Stomach (tissue), 19 donors: ENCODE results near the gene ANGEL2. TPM values are rescaled to one million over a fixed set of nuclear protein-coding genes. Genes with fewer than 3 reads are reported as not detected.

Experiments
- DNase-seq, 2 donors: peaks; one replicate each; pipeline versions ENCODE4 v3.0.0 to v3.0.0-alpha.2; 2013 to 2019
- H3K27ac ChIP-seq, 5 donors: fragments of 200-600 bp in 4 of 5; sonication (generic) in 4 of 5; one replicate each; pipeline ENCODE4 v1.5.1; 2013 to 2019; ENCODE audit warnings: mild to moderate bottlenecking in 1 of 5, moderate library complexity in 1 of 5
- H3K27me3 ChIP-seq, 3 donors: fragments of 200-600 bp; sonication (generic); one replicate each; pipeline ENCODE4 v1.5.1; 2017 to 2019; ENCODE audit warnings: mixed run types in 1 of 3
- H3K36me3 ChIP-seq, 4 donors: fragments of 200-600 bp; sonication (generic); 1 replicate in 3 of 4; 2 replicates in 1 of 4; pipeline ENCODE4 v1.5.1; 2016 to 2019
- H3K4me1 ChIP-seq, 4 donors: fragments of 200-600 bp; sonication (generic); one replicate each; pipeline ENCODE4 v1.5.1; 2016 to 2019
- H3K4me3 ChIP-seq, 4 donors: fragments of 200-600 bp; sonication (generic) in 3 of 4; one replicate each; pipeline ENCODE4 v1.5.1; 2016 to 2019; ENCODE audit warnings: mild to moderate bottlenecking in 1 of 4
- H3K9me3 ChIP-seq, 4 donors: fragments of 200-600 bp; sonication (generic); one replicate each; pipeline ENCODE4 v1.5.1; 2016 to 2019
- EP300 ChIP-seq: sonication (generic); formaldehyde crosslinking; IDR thresholded peaks from one replicate; pipeline ENCODE4 v1.6.1; 2017; ENCODE audit warnings: antibody characterized with exemption
- POLR2A ChIP-seq, 4 donors: fragments of 450-650 bp; IDR thresholded peaks; one replicate each; pipeline ENCODE4 v1.6.1; 2016; ENCODE audit warnings: antibody characterized with exemption in 4 of 4, control low read depth in 2 of 4, mild to moderate bottlenecking in 1 of 4, moderate library complexity in 1 of 4
- POLR2AphosphoS5 ChIP-seq, 3 donors: sonication (generic); formaldehyde crosslinking; IDR thresholded peaks; one replicate each; pipeline ENCODE4 v1.6.1; 2016; ENCODE audit warnings: antibody characterized with exemption in 3 of 3
- WGBS, 5 donors: extraction: QIAGEN DNeasy Blood & Tissue Kit in 3 of 5; methylation state at CpG; one replicate each; pipeline versions ENCODE4 v1.1.5 to v1.1.7; 2013 to 2018; 5-methylcytosine and 5-hydroxymethylcytosine counted together
- intact Hi-C: fragments of 100-400 bp; cut with DNase I; formaldehyde crosslinking; loops from one replicate; pipeline ENCODE4 v1.15.1; 2023; ENCODE audit warnings: low total_unique reads
- long read RNA-seq, 10 donors: transcript quantifications; one replicate each; lab custom pipeline, GENCODE V29; 2026
- polyA plus RNA-seq, 3 donors: library from polyadenylated mRNA; stranded (reverse); fragments of 200-250 nt; gene quantifications; one replicate each; pipeline ENCODE4 v1.2.3, GENCODE V29; 2013
- total RNA-seq, 5 donors: library from RNA; depleted of rRNA; stranded (reverse); fragments of >200 nt; gene quantifications; one replicate each; pipeline versions ENCODE4 v1.1.0 to v1.2.3, GENCODE V29; 2014 to 2016
- TF ChIP-seq, protein P1 (sequence below), 7 experiments: fragments of 450-650 bp in 4 of 7; fragments of 200-600 bp in 3 of 7; sonication (generic) in 3 of 7; IDR thresholded peaks; one replicate each; pipeline ENCODE4 v1.5.1; 2016 to 2019; ENCODE audit warnings: antibody characterized with exemption in 7 of 7, control low read depth in 2 of 7, mild to moderate bottlenecking in 1 of 7
- donor health status: healthy with polysubstance abuse.
- donor health status: Bipolar disorder and iron deficiency.
- donor health status: healthy.

The ANGEL2 gene, protein sequence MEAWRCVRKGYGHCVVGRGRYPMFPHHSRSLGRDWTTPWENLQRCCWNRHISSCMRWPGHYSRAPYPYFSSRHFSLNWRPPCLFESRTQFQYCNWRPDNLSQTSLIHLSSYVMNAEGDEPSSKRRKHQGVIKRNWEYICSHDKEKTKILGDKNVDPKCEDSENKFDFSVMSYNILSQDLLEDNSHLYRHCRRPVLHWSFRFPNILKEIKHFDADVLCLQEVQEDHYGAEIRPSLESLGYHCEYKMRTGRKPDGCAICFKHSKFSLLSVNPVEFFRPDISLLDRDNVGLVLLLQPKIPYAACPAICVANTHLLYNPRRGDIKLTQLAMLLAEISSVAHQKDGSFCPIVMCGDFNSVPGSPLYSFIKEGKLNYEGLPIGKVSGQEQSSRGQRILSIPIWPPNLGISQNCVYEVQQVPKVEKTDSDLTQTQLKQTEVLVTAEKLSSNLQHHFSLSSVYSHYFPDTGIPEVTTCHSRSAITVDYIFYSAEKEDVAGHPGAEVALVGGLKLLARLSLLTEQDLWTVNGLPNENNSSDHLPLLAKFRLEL
- total RNA-seq (100 to 1,000 TPM in 1 of 5 donors, 10 to 100 TPM in 3, 1 to 10 TPM in 1; 3.2 to 107 (median 51.9) TPM), polyA plus RNA-seq (1 to 10 TPM; 6.6 to 9.8 (median 9.3) TPM)
- long read RNA-seq, donor 1, full-length matches to known transcripts = 1 of 1 reads
- long read RNA-seq, donor 1, partial matches to known transcripts = 0 of 1 reads
- long read RNA-seq, donor 1, other reads (novel, unspliced or antisense) = 0 of 1 reads
- long read RNA-seq, donor 2, full-length matches to known transcripts = 2 of 2 reads
- long read RNA-seq, donor 2, partial matches to known transcripts = 0 of 2 reads
- long read RNA-seq, donor 2, other reads (novel, unspliced or antisense) = 0 of 2 reads
- long read RNA-seq, donor 3, partial matches to known transcripts = 0 of 3 reads
- long read RNA-seq, donor 3, other reads (novel, unspliced or antisense) = 0 of 3 reads
- long read RNA-seq, donor 4 = 0 reads
- long read RNA-seq, donor 5 = 0 reads
- long read RNA-seq, donor 6 = 0 reads
- long read RNA-seq, donor 7, full-length matches to known transcripts = 2 of 2 reads
- long read RNA-seq, donor 7, partial matches to known transcripts = 0 of 2 reads
- long read RNA-seq, donor 7, other reads (novel, unspliced or antisense) = 0 of 2 reads
- long read RNA-seq, donor 8, partial matches to known transcripts = 0 of 2 reads
- long read RNA-seq, donor 8, other reads (novel, unspliced or antisense) = 0 of 2 reads
- long read RNA-seq, donor 9, partial matches to known transcripts = 0 of 1 reads
- long read RNA-seq, donor 9, other reads (novel, unspliced or antisense) = 0 of 1 reads
- long read RNA-seq, donor 10 = 0 reads

- peak; percentile 77 to 94 (median 92) for TF ChIP-seq POLR2AphosphoS5 (IDR thresholded peaks at IDR 0.05)
- TF ChIP-seq EP300 = no peak
- peaks cover 11 to 32% (median 20%) of the 10 kb centered on the region in 4 donors for H3K4me1 ChIP-seq
- H3K27me3 ChIP-seq = no peaks in the 10 kb centered on the region
- intact Hi-C loops = no loop called here
- 0 to 1% (median 0%) methylated on average over 48 to 66 of the region's 66 CpGs for WGBS, 5 donors
- DNase-seq = peak; percentile 97 to 99
- H3K4me3 ChIP-seq = peak within 1 kb of the TSS; percentile 62 to 91 (median 77)
- H3K9me3 ChIP-seq = no peaks in the 10 kb centered on the region
- H3K27ac ChIP-seq = peak within 1 kb of the TSS; percentile 85 to 95 (median 92)
- peaks cover 0 to 23% (median 18%) of the 10 kb centered on the region in 4 donors for H3K36me3 ChIP-seq
Measured at GRCh38 chr1:213015099-213016050, at the start of gene ANGEL2. Gene ANGEL2, minus strand, starts transcription at chr1:213015867. Its CDS starts 196 bp downstream, at chr1:213015671.

DNA sequence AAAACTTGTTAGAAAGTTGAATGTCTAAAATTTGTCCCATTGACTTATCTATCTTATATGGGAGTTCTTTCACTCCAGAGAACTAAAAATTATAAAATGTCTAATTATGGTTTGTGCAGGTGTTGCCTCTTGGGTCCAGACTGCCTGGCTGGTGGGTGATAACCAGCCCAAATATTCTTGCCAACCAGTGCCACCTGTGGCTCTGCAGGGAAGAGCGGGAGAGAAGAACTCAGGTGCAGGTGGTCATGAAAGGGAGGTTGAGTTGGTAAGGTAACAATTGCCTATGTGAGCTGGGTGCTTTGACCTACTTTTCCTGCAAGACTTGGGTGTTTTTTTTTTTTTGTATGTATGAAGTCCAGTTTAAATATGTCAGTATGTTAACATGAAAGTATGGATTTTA lies 45.6 kb upstream of the ANGEL2 start:
- TF ChIP-seq EP300 = no peak
- TF ChIP-seq POLR2A (IDR thresholded peaks at IDR 0.05) = no peak
- TF ChIP-seq, protein P1, sequence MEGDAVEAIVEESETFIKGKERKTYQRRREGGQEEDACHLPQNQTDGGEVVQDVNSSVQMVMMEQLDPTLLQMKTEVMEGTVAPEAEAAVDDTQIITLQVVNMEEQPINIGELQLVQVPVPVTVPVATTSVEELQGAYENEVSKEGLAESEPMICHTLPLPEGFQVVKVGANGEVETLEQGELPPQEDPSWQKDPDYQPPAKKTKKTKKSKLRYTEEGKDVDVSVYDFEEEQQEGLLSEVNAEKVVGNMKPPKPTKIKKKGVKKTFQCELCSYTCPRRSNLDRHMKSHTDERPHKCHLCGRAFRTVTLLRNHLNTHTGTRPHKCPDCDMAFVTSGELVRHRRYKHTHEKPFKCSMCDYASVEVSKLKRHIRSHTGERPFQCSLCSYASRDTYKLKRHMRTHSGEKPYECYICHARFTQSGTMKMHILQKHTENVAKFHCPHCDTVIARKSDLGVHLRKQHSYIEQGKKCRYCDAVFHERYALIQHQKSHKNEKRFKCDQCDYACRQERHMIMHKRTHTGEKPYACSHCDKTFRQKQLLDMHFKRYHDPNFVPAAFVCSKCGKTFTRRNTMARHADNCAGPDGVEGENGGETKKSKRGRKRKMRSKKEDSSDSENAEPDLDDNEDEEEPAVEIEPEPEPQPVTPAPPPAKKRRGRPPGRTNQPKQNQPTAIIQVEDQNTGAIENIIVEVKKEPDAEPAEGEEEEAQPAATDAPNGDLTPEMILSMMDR (IDR thresholded peaks at IDR 0.05) = no peak
- no peak for TF ChIP-seq POLR2AphosphoS5 (IDR thresholded peaks at IDR 0.05)
- H3K4me3 ChIP-seq = no peak overlapping the region
- no peak for DNase-seq
- H3K27ac ChIP-seq = no peak overlapping the region
- intact Hi-C loops = no loop called here
- WGBS, 5 donors = 89 to 94% (median 91%) methylated on average over 1 of the region's 1 CpG
- H3K36me3 ChIP-seq = no peaks in the 10 kb centered on the region
- peaks cover 0 to 3% (median 0%) of the 10 kb centered on the region in 4 donors for H3K4me1 ChIP-seq
- no peaks in the 10 kb centered on the region for H3K27me3 ChIP-seq
- no peaks in the 10 kb centered on the region for H3K9me3 ChIP-seq

DNA sequence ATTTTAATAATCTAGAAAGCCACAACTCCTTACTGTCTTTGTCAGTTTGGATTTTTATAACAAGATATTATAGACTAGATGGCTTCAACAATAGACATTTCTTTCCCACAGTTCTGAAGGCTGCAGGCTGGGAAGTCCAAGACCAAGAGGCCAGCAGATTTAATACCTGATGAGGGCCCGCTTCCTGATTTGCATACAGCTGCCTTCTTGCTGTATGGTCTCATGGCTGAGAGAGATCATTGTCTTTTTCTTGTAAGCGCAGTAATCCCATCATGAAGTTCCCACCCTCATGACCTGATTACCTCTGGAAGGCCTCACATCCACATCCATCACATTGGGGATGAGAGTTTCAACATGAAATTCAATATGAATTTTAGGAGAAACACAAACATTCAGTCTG lies 45.2 kb upstream of the ANGEL2 start:
- intact Hi-C loops = no loop called here
- WGBS, 5 donors = 94 to 99% (median 96%) methylated on average over 2 of the region's 2 CpGs
- DNase-seq = no peak
- no peak for TF ChIP-seq POLR2A (IDR thresholded peaks at IDR 0.05)
- TF ChIP-seq POLR2AphosphoS5 (IDR thresholded peaks at IDR 0.05) = no peak
- no peak for TF ChIP-seq EP300
- H3K27me3 ChIP-seq = no peaks in the 10 kb centered on the region
- H3K4me1 ChIP-seq = no peaks in the 10 kb centered on the region
- H3K36me3 ChIP-seq = no peaks in the 10 kb centered on the region
- H3K4me3 ChIP-seq = no peak overlapping the region
- no peaks in the 10 kb centered on the region for H3K9me3 ChIP-seq
- no peak overlapping the region for H3K27ac ChIP-seq

DNA sequence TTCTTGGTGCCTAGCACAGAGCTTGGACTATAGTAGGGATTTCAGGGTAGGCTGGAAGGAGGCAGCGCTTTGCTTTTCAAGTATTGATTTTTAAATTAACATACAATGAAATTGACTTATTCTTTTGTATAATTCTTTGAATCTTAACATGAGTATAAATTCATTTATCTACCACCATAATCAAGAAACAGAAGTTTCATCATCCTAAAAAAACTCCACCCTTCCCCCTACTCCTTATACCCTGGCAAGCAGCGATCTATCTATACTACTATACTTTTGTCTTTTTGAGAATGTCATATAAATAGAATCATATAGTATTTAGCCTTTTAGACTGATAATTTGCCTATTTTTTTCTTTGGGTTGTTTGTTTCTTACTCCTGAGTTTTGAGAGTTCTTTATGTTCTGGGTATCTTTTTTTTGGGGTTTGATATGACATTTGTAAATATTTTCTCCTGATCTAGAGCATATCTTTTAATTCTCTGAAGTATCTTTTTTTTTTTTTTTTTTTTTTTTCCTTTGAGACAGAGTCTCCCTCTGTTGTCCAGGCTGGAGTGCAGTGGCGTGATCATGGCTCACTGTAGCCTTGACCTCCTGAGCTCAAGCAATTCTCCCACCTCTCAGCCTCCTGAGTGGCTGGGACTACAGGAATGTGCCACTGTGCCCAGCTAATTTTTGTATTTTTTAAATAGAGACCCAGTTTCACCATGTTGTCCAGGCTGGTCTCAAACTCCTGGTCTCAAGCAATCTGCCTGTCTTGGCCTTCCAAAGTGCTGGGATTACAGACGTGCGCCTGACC lies 41.8 kb upstream of the ANGEL2 start:
- no peak for DNase-seq
- Histone ChIP-seq H3K4me1 (peaks cover 4 to 17% (median 8%) of the 10 kb centered on the region in 4 donors), H3K9me3 (no peaks in the 10 kb centered on the region), H3K36me3 (no peaks in the 10 kb centered on the region), H3K27ac (no peak overlapping the region), H3K27me3 (no peaks in the 10 kb centered on the region), H3K4me3 (no peak overlapping the region)
- intact Hi-C loops = no loop called here
- TF ChIP-seq POLR2AphosphoS5 (IDR thresholded peaks at IDR 0.05) (no peak), POLR2A (IDR thresholded peaks at IDR 0.05) (no peak), EP300 (no peak)
- TF ChIP-seq, protein P1 (IDR thresholded peaks at IDR 0.05) = no peak
- 84 to 95% (median 87%) methylated on average over 5 of the region's 5 CpGs for WGBS, 5 donors
